HG03342 (cell line): ENCODE data around the gene C19orf44.
"Not testable (repeated sequence)": the region's sequence is repeated elsewhere in the genome, so short reads cannot be mapped to it uniquely, and the experiment has no call there.

Experiments
- ATAC-seq: cut with Tn5 transposase; IDR thresholded peaks from one replicate; pipeline ENCODE4 v1.9.1; 2021; ENCODE audit warnings: mild to moderate bottlenecking, moderate library complexity; ENCODE audit not compliant: unreplicated experiment

The C19orf44 gene

GRCh38 chr19:16466802-16467427 lies 29.3 kb upstream of the C19orf44 start:
- ATAC-seq: not testable (repeated sequence)

GRCh38 chr19:16467581-16467980 lies 28.6 kb upstream of the C19orf44 start:
- ATAC-seq: no peak

DNA sequence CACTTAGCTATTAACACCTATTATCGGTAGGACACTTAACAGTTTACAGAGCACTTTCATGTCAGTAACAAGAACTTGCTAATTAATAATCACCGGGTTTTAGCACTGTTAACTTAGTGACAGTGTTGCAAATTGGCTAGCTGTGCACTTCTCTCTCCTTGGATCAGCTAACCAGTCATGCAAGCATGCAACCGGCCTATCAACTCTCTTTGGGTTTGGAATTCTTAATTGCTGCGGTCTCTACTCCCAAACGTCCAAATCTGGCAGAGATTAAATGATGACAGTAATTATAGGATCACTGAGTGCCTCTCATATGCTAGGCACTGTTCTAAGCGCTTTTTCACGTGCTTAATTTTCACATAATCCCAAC lies 25.7 kb upstream of the C19orf44 start:
- no peak for ATAC-seq

- peak; percentile 17 for ATAC-seq
Observed at GRCh38 chr19:16470911-16471811, 25.0 kb upstream of the C19orf44 start.

DNA sequence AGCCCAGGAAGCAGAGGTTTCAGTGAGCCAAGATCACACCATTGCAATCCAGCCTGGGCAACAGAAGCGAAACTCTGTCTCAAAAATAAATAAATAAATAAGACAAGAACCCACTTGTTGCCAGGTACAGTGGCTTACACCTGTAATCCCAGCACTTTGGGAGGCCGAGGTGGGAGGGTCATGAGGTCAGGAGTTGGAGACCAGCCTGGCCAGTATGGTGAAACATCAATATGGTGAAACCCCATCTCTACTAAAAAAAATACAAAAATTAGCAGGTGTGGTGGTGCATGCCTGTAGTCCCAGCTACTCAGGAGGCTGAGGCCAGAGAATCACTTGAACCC lies 23.7 kb upstream of the C19orf44 start:
- ATAC-seq: not testable (repeated sequence)

DNA sequence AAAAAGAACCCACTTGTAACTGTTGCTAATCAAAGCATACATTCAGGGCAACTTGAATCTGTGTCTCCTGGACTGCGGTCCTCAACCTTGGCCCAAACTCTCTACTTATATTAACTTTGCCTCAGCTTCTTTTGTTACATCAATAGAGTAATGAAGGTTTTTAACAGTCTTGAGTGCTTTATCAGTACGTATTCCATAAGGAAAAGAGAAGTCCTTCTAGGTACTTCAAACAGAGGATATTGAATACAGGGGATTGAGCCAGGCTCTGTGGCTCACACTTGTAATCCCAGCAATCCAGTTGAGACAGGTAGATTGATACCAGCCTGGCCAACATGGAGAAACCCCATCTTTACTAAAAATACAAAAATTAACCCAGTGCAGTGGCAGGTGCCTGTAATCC lies 23.2 kb upstream of the C19orf44 start:
- no peak for ATAC-seq

DNA sequence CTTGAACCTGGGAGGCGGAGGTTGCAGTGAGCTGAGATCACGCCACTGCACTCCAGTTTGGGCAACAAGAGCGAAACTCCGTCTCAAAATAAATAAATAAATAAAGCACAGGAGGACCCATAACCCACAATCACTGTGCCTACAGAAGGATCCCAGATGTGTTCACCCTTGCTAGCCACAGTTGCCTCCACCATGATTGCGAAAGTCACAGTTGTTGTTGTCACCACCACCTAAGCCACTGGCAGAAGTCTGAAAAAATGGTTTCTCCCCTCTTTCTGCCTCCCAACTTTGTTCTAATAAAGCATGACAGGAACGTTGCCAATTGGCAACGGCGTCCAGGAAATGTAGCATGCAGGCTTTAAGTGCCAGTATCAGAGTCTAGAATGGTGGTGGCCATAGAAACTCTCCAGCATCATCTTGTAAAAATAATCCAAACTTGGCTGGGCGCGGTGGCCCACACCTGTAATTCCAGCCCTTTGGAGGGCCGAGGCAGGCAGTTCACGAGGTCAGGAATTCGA lies 22.3 kb upstream of the C19orf44 start:
- no peak for ATAC-seq

- no peak for ATAC-seq
Observed at GRCh38 chr19:16476401-16476800, 19.8 kb upstream of the C19orf44 start.

DNA sequence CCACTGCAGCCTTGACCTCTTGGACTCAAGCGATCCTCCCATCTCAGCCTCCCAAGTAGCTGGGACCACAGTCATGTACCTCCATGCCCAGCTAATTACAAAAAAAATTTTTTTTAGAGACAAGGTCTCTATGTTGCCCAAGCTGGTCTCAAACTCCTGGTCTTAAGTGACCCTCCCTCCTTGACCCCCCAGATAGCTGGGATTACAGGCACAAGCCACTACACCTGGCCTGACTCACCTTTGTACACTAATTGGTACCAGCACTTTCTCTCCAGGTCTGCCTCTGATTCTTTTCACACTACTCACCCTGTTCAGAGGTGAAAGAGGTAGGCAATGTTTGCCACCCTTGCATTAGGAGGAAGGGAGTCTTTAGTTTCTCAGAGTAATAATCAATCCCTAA lies 18.9 kb upstream of the C19orf44 start:
- ATAC-seq: no peak

DNA sequence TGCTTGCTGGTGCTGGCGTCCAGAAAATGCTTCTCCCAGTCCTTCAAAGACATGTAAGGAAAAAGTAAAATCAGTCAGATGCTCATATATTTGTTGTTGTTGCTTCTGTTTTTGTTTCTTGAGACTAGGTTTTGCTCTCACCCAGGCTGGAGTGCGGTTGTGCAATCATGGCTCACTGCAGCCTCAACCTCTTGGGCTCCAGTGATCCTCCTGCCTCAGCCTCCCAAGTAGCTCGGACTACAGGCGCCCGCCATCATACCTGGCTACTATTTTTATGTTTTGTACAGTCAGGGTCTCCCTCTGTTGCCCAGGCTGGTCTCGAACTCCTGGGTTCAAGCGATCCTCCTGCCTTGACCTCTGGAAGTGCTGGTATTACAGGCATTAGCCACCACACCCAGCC lies 13.4 kb upstream of the C19orf44 start:
- no peak for ATAC-seq

DNA sequence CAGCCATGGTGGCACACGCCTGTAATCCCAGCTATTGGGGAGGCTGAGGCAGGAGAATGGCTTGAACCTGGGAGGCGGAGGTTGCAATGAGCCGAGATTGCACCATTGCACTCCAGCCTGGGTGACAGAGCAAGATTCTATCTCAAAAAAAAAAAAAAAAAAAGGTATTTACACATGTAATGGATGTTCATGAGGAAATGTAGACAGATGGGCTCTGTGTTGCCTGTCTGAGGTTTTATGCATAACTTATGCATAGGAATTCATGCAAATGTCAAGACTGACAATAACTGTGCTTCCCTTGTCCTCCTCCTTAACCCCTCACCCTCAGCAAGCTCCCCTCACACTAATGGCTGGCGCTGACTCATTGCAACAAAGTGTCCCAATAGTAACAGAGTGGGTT lies 9.7 kb upstream of the C19orf44 start:
- not testable (repeated sequence) for ATAC-seq

DNA sequence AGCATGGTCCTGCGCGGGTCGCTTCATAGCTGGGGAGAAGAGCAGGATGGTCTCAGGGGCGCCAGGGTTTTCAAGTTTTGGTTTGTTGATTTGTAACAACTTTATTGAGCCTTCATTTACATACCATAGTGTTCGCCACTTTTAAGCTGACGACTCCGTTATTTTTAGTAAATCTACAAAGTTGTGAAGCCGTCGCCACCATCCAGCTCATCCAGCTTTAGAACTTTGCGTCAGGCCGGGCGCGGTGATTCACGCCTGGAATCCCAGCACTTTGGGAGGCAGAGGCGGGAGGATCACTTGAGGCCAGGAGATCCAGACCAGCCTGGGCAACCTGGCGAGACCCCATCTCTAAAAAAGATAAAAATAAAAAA lies 404 bp downstream of the C19orf44 start:
- ATAC-seq: no peak

DNA sequence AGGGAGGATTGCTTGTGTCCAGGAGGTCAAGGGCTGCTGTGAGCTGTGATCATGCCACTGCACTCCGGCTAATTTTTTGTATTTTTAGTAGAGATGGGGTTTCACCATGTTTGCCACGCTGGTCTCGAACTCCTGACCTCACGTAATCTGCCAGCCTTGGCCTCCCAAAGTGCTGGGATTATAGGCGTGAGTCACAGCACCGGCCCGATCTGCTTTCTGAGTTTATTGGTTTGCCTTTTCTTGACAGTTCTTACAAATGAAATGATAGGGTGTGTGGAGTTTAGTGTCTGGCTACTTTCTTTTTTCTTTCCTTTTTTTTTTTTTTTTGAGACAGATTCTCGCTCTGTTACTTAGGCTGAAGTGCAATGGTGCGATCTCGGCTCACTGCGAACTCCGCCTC lies 848 bp downstream of the C19orf44 start:
- no peak for ATAC-seq

- no peak for ATAC-seq
Observed at GRCh38 chr19:16497837-16498236, 1.6 kb downstream of the C19orf44 start.

DNA sequence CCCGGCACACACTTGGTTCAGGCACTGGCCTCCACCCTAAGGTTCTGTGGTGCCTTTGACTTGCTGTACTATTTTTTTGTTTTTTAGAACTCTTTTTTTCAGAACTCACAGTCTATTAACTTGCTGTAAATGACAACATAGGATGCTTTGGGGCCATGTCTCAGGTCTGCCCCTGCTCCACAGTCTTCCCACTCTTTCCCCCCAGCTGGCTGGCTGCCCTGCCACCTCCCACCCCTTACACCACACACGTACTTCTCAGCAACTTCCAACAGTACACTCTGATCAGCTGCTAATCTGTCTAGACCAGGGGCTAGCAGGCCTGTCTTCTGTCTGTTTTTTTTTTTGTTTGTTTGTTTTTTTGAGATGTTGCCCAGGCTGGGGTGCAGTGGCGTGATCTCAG lies 8.1 kb downstream of the C19orf44 start:
- ATAC-seq: no peak

DNA sequence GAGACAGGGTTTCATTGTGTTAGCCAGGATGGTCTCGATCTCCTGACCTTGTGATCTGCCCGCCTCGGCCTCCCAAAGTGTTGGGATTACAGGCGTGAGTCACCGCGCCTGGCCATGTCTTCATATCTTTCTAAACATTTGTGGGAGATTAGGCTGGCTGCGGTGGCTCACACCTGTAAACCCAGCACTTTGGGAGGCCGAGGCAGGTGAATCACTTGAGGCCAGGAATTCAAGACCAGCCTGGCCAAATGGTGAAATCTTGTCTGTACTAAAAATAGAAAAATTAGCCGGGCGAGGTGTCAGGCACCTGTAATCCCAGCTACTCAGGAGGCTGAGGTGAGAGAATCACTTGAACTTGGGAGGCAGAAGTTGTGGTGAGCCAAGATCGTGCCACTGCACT lies 10.0 kb downstream of the C19orf44 start:
- not testable (repeated sequence) for ATAC-seq

- ATAC-seq: no peak
Observed at GRCh38 chr19:16506961-16507360, 10.8 kb downstream of the C19orf44 start.

GRCh38 chr19:16508546-16508945 lies 12.4 kb downstream of the C19orf44 start:
- no peak for ATAC-seq

GRCh38 chr19:16509141-16510061 lies 13.2 kb downstream of the C19orf44 start:
- no peak for ATAC-seq

DNA sequence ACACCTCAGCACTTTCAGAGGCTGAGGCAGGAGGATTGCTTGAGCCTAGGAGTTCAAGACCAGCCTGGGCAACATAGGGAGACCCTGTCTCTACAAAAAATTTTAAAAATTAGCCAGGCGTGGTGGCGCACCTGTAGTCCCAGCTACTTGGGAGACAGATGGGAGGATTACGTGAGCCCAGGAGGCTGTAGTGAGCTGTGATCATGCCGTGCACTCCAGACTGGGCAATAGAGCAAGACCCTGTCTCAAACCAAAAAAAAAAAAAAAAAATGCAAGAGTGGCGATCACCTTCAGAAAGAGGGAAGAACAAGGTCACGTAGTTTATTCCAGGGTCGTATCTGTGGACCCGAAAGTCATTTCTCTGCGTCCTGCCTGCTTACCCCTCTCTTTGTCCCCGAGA lies 16.4 kb downstream of the C19orf44 start:
- ATAC-seq: not testable (repeated sequence)

- ATAC-seq: no peak
Observed at GRCh38 chr19:16514383-16515019, 18.3 kb downstream of the C19orf44 start.
